Panc1 (cell line): Measurements from ENCODE around the gene USP27X. TPM values are rescaled to one million over a fixed set of nuclear protein-coding genes. Genes with fewer than 3 reads are reported as not detected.

Experiments used
- ATAC-seq: fragments of 200-7000 bp; cut with Tn5 transposase; 2 replicates; pipeline ENCODE4 v1.9.1; 2020; ENCODE audit warnings: mild to moderate bottlenecking, moderate library complexity
- BruUV-seq: library from RNA; stranded (reverse); fragments of 400-500 nt; replicated peaks from 2 replicates; lab custom pipeline; 2021; lab: Mats Ljungman, UMichigan
- CTCF ChIA-PET: fragments of 300-600 bp; sonication (Branson Sonifier 250); formaldehyde crosslinking; loops from one replicate; lab custom pipeline; 2022; ENCODE audit warnings: antibody characterized with exemption; lab: Charles Lee
- POLR2A ChIA-PET: fragments of 300-600 bp; sonication (Branson Sonifier 250); formaldehyde crosslinking; loops from one replicate; lab custom pipeline; 2022; ENCODE audit warnings: antibody characterized with exemption; lab: Charles Lee
- DNase-seq: peaks from one replicate; pipeline ENCODE4 v3.0.0-alpha.2; 2010; ENCODE audit warnings: low read depth, low spot score
- H3K27ac ChIP-seq: 2 replicates; pipeline ENCODE4 v1.5.1; 2011; ENCODE audit warnings: mild to moderate bottlenecking, low read length, inconsistent platforms
- H3K27me3 ChIP-seq: fragments of 200-500 bp; sonication (Bioruptor generic); 2 replicates; pipeline ENCODE4 v1.6.0; 2014; ENCODE audit warnings: low read length, inconsistent platforms; ENCODE audit not compliant: control insufficient read depth, insufficient read depth
- H3K36me3 ChIP-seq: fragments of 200-500 bp; sonication (Bioruptor generic); 2 replicates; pipeline ENCODE4 v1.5.1; 2014; ENCODE audit warnings: inconsistent platforms, mild to moderate bottlenecking, low read length, moderate library complexity; ENCODE audit not compliant: control insufficient read depth, insufficient read depth
- H3K4me1 ChIP-seq: 2 replicates; pipeline ENCODE4 v1.5.1; 2011; ENCODE audit warnings: inconsistent platforms, mild to moderate bottlenecking, low read length, moderate library complexity; ENCODE audit not compliant: control insufficient read depth, insufficient read depth
- H3K4me3 ChIP-seq, 2 experiments: 2 replicates each; pipeline ENCODE4 v1.5.1; 2011 to 2012; ENCODE audit warnings: low read depth in 2 of 2, low read length in 2 of 2, mild to moderate bottlenecking in 2 of 2, inconsistent platforms in 1 of 2, moderate library complexity in 1 of 2
- H3K9me3 ChIP-seq: fragments of 200-500 bp; sonication (Bioruptor generic); 2 replicates; pipeline ENCODE4 v1.5.1; 2014; ENCODE audit warnings: low read depth, mild to moderate bottlenecking, inconsistent platforms, low read length, moderate library complexity; ENCODE audit not compliant: control insufficient read depth, insufficient read depth
- CTCF ChIP-seq: fragments of 450-650 bp; IDR thresholded peaks from 2 replicates; pipeline ENCODE4 v1.5.1; 2017; ENCODE audit warnings: mild to moderate bottlenecking
- POLR2AphosphoS5 ChIP-seq: IDR thresholded peaks from 2 replicates; pipeline ENCODE4 v1.6.1; 2012; ENCODE audit warnings: mild to moderate bottlenecking, low read depth, low read length, moderate library complexity
- REST ChIP-seq, 2 experiments: IDR thresholded peaks; 2 replicates each; pipeline ENCODE4 v1.6.1; 2011 to 2012; ENCODE audit warnings: low read depth in 2 of 2, control low read depth in 1 of 2, low read length in 1 of 2, mild to moderate bottlenecking in 1 of 2, moderate library complexity in 1 of 2; ENCODE audit not compliant: insufficient read depth in 1 of 2
- SIN3A ChIP-seq: IDR thresholded peaks from 2 replicates; pipeline ENCODE4 v1.6.1; 2012; ENCODE audit warnings: low read depth, mild to moderate bottlenecking, low read length, moderate library complexity, borderline replicate concordance; ENCODE audit not compliant: insufficient read depth
- TCF7L2 ChIP-seq: IDR thresholded peaks from 2 replicates; pipeline ENCODE4 v1.6.1; 2011; ENCODE audit warnings: mild to moderate bottlenecking, low read depth, low read length, inconsistent platforms
- in situ Hi-C: cut with HindIII; loops from 2 replicates; pipeline ENCODE4 v1.10.0; 2016; ENCODE audit warnings: low sequenced_read_pairs, low pct_unique_long_range_greater_than_20kb
- intact Hi-C: fragments of 100-400 bp; cut with micrococcal nuclease; formaldehyde crosslinking; loops from one replicate; pipeline ENCODE4 v1.10.0; 2022; ENCODE audit not compliant: unreplicated experiment
- total RNA-seq: library from RNA; stranded (reverse); gene quantifications from one replicate; pipeline ENCODE4 v1.2.1, GENCODE V29; 2021; ENCODE audit not compliant: unreplicated experiment

Gene USP27X
- total RNA-seq, 1 experiment from 2014 or later: 3.1 TPM

GRCh38 chrX:49856819-49857218 lies 22.5 kb upstream of the USP27X start:
- H3K4me1 ChIP-seq: no peaks in the 10 kb centered on the region
- POLR2A ChIA-PET: no interaction called here
- no peaks in the 10 kb centered on the region for H3K36me3 ChIP-seq
- intact Hi-C loops (no loop called here), in situ Hi-C loops (no loop called here)
- no peaks in the 10 kb centered on the region for H3K9me3 ChIP-seq
- H3K27me3 ChIP-seq: no peaks in the 10 kb centered on the region
- DNase-seq: no peak
- no peak overlapping the region for H3K27ac ChIP-seq
- H3K4me3 ChIP-seq: no peak overlapping the region
- no peak for TF ChIP-seq CTCF
- no peak for TF ChIP-seq POLR2AphosphoS5
- no peak for TF ChIP-seq TCF7L2
- no peak for TF ChIP-seq SIN3A
- TF ChIP-seq REST (IDR thresholded peaks at IDR 0.05; ENCODE audit: insufficient read depth in 1 of 2, low read depth in 2 of 2, low read length in 1 of 2): no peak
- BruUV-seq: no TSS peak
- no peak for ATAC-seq
- CTCF ChIA-PET: no interaction called here

- no peak overlapping the region for H3K27ac ChIP-seq
- ChIA-PET CTCF (no interaction called here), POLR2A (no interaction called here)
- no peaks in the 10 kb centered on the region for H3K4me1 ChIP-seq
- in situ Hi-C loops: no loop called here
- no TSS peak for BruUV-seq
- DNase-seq (no peak), ATAC-seq (no peak)
- no peak for TF ChIP-seq TCF7L2
- no peak for TF ChIP-seq SIN3A
- TF ChIP-seq REST (IDR thresholded peaks at IDR 0.05; ENCODE audit: insufficient read depth in 1 of 2, low read depth in 2 of 2, low read length in 1 of 2): no peak
- TF ChIP-seq POLR2AphosphoS5: no peak
- TF ChIP-seq CTCF: no peak
- H3K36me3 ChIP-seq: no peaks in the 10 kb centered on the region
- no peak overlapping the region for H3K4me3 ChIP-seq
- intact Hi-C loops: no loop called here
- no peaks in the 10 kb centered on the region for H3K9me3 ChIP-seq
- H3K27me3 ChIP-seq: no peaks in the 10 kb centered on the region
Measured at GRCh38 chrX:49858341-49858740, 20.9 kb upstream of the USP27X start.
